VCaP (cell line): ENCODE measurements around the gene CORO7.

Experiments
- H3K27ac ChIP-seq: fragments of 450-650 bp; 2 replicates; pipeline ENCODE4 v1.5.1; 2017
- CTCF ChIP-seq: fragments of 450-650 bp; conservative IDR thresholded peaks from 2 replicates; pipeline ENCODE4 v1.5.1; 2017; ENCODE audit warnings: mild to moderate bottlenecking, moderate library complexity

The CORO7 gene

GRCh38 chr16:4354512-4355409 is 61.6 kb downstream of the CORO7 start:
- no peak overlapping the region for H3K27ac ChIP-seq
- no peak for TF ChIP-seq CTCF

GRCh38 chr16:4353675-4354074 is 62.7 kb downstream of the CORO7 start:
- TF ChIP-seq CTCF, result no peak
- H3K27ac ChIP-seq, result no peak overlapping the region

GRCh38 chr16:4352843-4353242 is 63.6 kb downstream of the CORO7 start:
- no peak for TF ChIP-seq CTCF
- no peak overlapping the region for H3K27ac ChIP-seq

- H3K27ac ChIP-seq, result peak overlapping the region; percentile 78; the same call in 1 of the 2 replicates
- TF ChIP-seq CTCF, result no peak
Measured at GRCh38 chr16:4351880-4352279, 64.5 kb downstream of the CORO7 start.

GRCh38 chr16:4350787-4351659 is 65.4 kb downstream of the CORO7 start, which contains the start of gene PAM16:
Gene PAM16 (minus strand): TSS chr16:4351321. CDS start chr16:4351234, 87 bp downstream.
- peak within 1 kb of the TSS; percentile 78 for H3K27ac ChIP-seq
- TF ChIP-seq CTCF, result peak; percentile 15; the same call in 1 of the 2 replicates

- TF ChIP-seq CTCF, result no peak
- peak overlapping the region; percentile 78 for H3K27ac ChIP-seq
Measured at GRCh38 chr16:4350365-4350786, 66.0 kb downstream of the CORO7 start.

- no peak for TF ChIP-seq CTCF
- H3K27ac ChIP-seq, result no peak overlapping the region
Measured at GRCh38 chr16:4349332-4349731, 67.1 kb downstream of the CORO7 start.
